Stimulated activated CD8-positive, alpha-beta memory T cell treated with anti-CD3 and anti-CD28 coated beads, Interleukin-15, amount 100 ng/mL, for 1 hour (primary cell): ENCODE results near the gene IGLON5.

Experiments used
- DNase-seq: peaks from one replicate; pipeline ENCODE4 v3.0.0-alpha.2; 2020; ENCODE audit warnings: low read depth

The IGLON5 gene

GRCh38 chr19:51364200-51365106, 53.0 kb downstream of the IGLON5 start:
- DNase-seq = no peak

GRCh38 chr19:51365211-51365964, 53.9 kb downstream of the IGLON5 start:
- DNase-seq = no peak

- no peak for DNase-seq
Observed at GRCh38 chr19:51365965-51366388, 54.5 kb downstream of the IGLON5 start, which contains the start of gene ETFB. TSS of gene ETFB (minus strand) at chr19:51366388. CDS start at chr19:51366326, 62 bp downstream.

GRCh38 chr19:51366389-51367254, 55.2 kb downstream of the IGLON5 start:
- peak; percentile 83 for DNase-seq

GRCh38 chr19:51367255-51367564, 55.8 kb downstream of the IGLON5 start:
- DNase-seq = no peak

- peak; percentile 91 for DNase-seq
Observed at GRCh38 chr19:51367565-51368365, 56.3 kb downstream of the IGLON5 start.

GRCh38 chr19:51368366-51369282, 57.2 kb downstream of the IGLON5 start, which contains the start of gene CLDND2:
TSS of gene CLDND2 (minus strand) at chr19:51369003. CDS start at chr19:51368577, 426 bp downstream.
- no peak for DNase-seq

GRCh38 chr19:51370230-51370629, 58.8 kb downstream of the IGLON5 start:
- no peak for DNase-seq

- DNase-seq = no peak
Observed at GRCh38 chr19:51371186-51371690, 59.8 kb downstream of the IGLON5 start.

GRCh38 chr19:51372021-51372648, 60.7 kb downstream of the IGLON5 start:
- DNase-seq = no peak

GRCh38 chr19:51372649-51373504, 61.4 kb downstream of the IGLON5 start, which contains the start of gene NKG7:
TSS of gene NKG7 (minus strand) at chr19:51372654. CDS start at chr19:51372535, 119 bp downstream.
- DNase-seq = peak; percentile 62

GRCh38 chr19:51375504-51376221, 64.2 kb downstream of the IGLON5 start:
- no peak for DNase-seq

- no peak for DNase-seq
Observed at GRCh38 chr19:51377422-51377821, 66.0 kb downstream of the IGLON5 start.

GRCh38 chr19:51380379-51380778, 68.9 kb downstream of the IGLON5 start:
- no peak for DNase-seq
